Measurements from ENCODE around the gene PCSK6. TPM values are rescaled to one million over a fixed set of nuclear protein-coding genes. Genes with fewer than 3 reads are reported as not detected.
A peak's percentile ranks its signal among the peaks of the same experiment; 100 is the strongest.

PCSK6 gene
- total and polyA plus RNA-seq, 7 donors: 8.3 to 32.7 (median 13.3) TPM

DNA sequence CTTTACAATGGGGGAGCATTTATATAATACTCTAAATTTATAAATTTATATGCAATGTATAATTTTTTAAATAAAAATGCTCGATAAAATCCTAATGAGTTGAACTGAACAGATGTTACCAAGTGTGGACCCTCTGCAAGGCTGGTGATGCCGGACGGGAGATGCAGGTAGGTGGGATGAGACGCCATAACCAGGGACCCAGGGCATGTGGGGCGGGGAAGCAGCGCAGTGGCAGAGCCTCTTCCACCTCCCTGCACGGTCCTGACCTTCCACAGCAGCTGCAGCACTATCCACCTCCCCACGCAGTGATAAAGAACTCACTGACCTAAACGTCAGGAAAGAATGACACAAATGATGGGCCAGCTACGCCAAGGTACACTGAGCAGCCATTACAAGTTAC is 12.8 kb downstream of the PCSK6 start:
- WGBS, 3 donors: 83 to 86% (median 85%) methylated on average over 10 of the region's 10 CpGs

DNA sequence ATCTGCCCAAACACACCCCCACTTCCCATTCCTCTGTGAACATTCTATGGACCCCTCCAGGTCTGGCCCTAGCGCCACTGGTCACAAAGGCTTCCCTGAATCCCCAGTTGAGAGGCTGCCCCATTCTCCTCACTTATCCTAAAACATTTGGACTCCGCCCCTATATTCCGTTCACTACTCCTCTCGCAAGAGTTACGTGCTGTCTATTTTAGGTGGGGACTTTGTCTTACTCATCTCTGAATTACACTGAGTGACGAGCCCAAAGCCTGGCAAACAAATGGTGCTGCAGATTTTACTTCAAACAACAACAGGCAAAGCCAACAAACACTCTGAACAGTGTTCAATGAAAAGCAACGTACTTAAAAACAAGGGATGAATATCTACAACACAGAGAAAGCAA is 14.5 kb downstream of the PCSK6 start:
- no peaks in the 10 kb centered on the region for H3K36me3 ChIP-seq (ENCODE audit: insufficient read depth in 1 of 2, low read depth in 1 of 2)
- peaks cover 10% of the 10 kb centered on the region for H3K4me1 ChIP-seq
- DNase-seq (no peak), ATAC-seq (peak in 3 of 4 donors; percentile 42 to 73 (median 51))
- intact Hi-C loops (cut with DNase I): no loop called here
- H3K9me3 ChIP-seq: no peaks in the 10 kb centered on the region
- H3K27ac ChIP-seq: no peak overlapping the region
- TF ChIP-seq, protein P1, sequence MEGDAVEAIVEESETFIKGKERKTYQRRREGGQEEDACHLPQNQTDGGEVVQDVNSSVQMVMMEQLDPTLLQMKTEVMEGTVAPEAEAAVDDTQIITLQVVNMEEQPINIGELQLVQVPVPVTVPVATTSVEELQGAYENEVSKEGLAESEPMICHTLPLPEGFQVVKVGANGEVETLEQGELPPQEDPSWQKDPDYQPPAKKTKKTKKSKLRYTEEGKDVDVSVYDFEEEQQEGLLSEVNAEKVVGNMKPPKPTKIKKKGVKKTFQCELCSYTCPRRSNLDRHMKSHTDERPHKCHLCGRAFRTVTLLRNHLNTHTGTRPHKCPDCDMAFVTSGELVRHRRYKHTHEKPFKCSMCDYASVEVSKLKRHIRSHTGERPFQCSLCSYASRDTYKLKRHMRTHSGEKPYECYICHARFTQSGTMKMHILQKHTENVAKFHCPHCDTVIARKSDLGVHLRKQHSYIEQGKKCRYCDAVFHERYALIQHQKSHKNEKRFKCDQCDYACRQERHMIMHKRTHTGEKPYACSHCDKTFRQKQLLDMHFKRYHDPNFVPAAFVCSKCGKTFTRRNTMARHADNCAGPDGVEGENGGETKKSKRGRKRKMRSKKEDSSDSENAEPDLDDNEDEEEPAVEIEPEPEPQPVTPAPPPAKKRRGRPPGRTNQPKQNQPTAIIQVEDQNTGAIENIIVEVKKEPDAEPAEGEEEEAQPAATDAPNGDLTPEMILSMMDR (IDR thresholded peaks at IDR 0.05): no peak
- H3K4me3 ChIP-seq: no peak overlapping the region
- WGBS, 3 donors: 79 to 87% (median 86%) methylated on average over 7 of the region's 7 CpGs
- H3K27me3 ChIP-seq (ENCODE audit: insufficient read depth in 3 of 3, low read length in 2 of 3): no peaks in the 10 kb centered on the region

More for the DNA sequence above, 12.8 kb downstream of the PCSK6 start:
- intact Hi-C loops (cut with DNase I): no loop called here
- Histone ChIP-seq H3K4me3 (no peak overlapping the region), H3K36me3 (ENCODE audit: insufficient read depth in 1 of 2, low read depth in 1 of 2) (no peaks in the 10 kb centered on the region), H3K4me1 (peaks cover 9% of the 10 kb centered on the region), H3K27ac (no peak overlapping the region), H3K9me3 (no peaks in the 10 kb centered on the region), H3K27me3 (ENCODE audit: insufficient read depth in 3 of 3, low read length in 2 of 3) (no peaks in the 10 kb centered on the region)
- TF ChIP-seq, protein P1 (IDR thresholded peaks at IDR 0.05): no peak
- no peak for DNase-seq
- ATAC-seq: no peak

DNA sequence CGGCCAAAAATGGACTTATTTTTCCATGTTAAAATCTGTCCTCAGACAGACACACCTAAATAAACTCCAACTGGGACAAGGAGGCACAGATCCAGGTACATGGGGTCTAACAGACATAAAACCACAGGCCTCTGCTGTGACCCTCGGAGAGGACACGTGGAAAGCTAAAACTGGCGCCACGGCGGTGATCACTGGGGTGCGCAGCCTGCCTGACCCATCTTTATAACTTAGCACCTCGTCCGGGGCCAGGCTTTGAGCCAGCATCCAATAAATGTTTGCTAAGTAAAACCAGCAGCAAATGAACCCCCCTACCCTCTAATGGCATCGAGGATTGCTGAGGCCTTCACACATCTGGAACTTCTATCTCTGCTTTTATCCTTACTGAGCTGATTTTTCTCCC is 15.3 kb downstream of the PCSK6 start:
- TF ChIP-seq, protein P1 (IDR thresholded peaks at IDR 0.05): no peak
- no peaks in the 10 kb centered on the region for H3K36me3 ChIP-seq (ENCODE audit: insufficient read depth in 1 of 2, low read depth in 1 of 2)
- WGBS, 3 donors: 88 to 90% (median 89%) methylated on average over 10 of the region's 10 CpGs
- DNase-seq (no peak), ATAC-seq (no peak)
- no peaks in the 10 kb centered on the region for H3K9me3 ChIP-seq
- H3K27me3 ChIP-seq (ENCODE audit: insufficient read depth in 3 of 3, low read length in 2 of 3): no peaks in the 10 kb centered on the region
- H3K27ac ChIP-seq: no peak overlapping the region
- intact Hi-C loops (cut with DNase I): no loop called here
- H3K4me1 ChIP-seq: peaks cover 16% of the 10 kb centered on the region
- H3K4me3 ChIP-seq: no peak overlapping the region

DNA sequence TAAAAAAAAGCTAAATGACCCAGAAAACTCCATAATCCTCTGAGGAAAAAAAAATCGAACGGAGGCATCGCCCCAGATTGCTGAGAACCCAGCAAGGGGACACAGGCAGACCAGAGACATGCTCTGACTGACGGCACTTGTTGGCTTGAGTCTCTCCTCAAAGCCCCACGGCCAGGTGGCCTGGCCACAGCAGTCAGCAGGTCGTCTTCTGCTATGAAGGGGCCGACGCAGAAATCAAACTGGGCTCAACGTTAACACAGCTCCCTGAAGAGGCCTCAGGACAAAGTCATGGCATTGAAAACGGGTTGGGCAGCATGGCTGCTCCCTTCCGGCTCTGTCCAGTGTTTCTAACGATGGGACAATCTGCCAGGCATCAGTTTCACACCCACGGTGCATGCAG is 17.5 kb downstream of the PCSK6 start:
- Histone ChIP-seq H3K9me3 (no peaks in the 10 kb centered on the region), H3K27me3 (ENCODE audit: insufficient read depth in 3 of 3, low read length in 2 of 3) (no peaks in the 10 kb centered on the region), H3K27ac (no peak overlapping the region), H3K4me3 (no peak overlapping the region), H3K36me3 (ENCODE audit: insufficient read depth in 1 of 2, low read depth in 1 of 2) (no peaks in the 10 kb centered on the region), H3K4me1 (peaks cover 12% of the 10 kb centered on the region)
- intact Hi-C loops (cut with DNase I): loop anchor here in 1 of 2 donors (1.0 kb wide), 1 partner anchor 32 kb away; no protein-coding TSS in a partner anchor
- 69 to 75% (median 70%) methylated on average over 13 of the region's 13 CpGs for WGBS, 3 donors
- TF ChIP-seq, protein P1 (IDR thresholded peaks at IDR 0.05): no peak
- ATAC-seq: no peak
- DNase-seq: no peak

DNA sequence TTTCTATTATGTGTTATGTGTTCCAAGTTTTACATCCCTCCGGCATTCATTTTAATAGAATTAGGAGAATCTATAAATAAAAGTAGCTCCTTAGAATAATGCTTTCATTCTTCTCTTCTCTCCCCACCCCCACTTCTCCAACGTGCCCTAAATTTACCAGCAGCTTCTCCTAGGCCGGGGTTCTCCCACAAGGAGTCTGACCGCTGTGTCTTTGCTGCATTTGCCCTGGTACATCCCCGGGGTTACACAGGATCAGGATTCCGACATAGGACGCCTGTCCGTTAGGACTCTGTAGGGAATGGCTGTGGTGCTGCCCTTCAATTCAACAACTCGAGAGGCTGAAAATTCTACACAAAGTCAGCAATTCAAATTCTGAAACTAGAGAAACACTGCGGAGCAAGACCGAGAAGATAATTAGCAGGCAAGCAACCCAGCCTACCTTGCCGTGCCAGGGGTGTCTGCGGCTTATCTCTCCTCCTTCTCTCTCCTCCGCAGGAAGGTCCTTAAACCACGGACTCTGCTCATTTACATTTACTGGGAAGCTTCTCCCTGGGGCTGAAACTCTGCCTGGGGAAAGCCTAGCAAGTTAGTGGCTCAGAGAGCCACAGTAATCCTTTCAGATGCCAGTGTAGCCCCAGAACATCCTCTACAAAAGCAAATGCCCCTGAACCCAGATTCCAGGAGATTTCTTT is 18.8 kb downstream of the PCSK6 start:
- no peak for ATAC-seq
- peak overlapping the region; percentile 45 for H3K4me3 ChIP-seq

More for the DNA sequence above, 18.8 kb downstream of the PCSK6 start:
- Histone ChIP-seq H3K9me3 (peaks cover 3% of the 10 kb centered on the region), H3K27me3 (ENCODE audit: insufficient read depth in 3 of 3, low read length in 2 of 3) (no peaks in the 10 kb centered on the region), H3K36me3 (ENCODE audit: insufficient read depth in 1 of 2, low read depth in 1 of 2) (no peaks in the 10 kb centered on the region), H3K4me1 (peaks cover 12% of the 10 kb centered on the region), H3K27ac (peak overlapping the region; percentile 79)
- intact Hi-C loops (cut with DNase I): no loop called here
- 86 to 90% (median 87%) methylated on average over 15 of the region's 15 CpGs for WGBS, 3 donors
- TF ChIP-seq, protein P1 (IDR thresholded peaks at IDR 0.05): no peak
- no peak for DNase-seq
